Ishikawa (cell line): ENCODE measurements around the gene NEO1.

Experiments used
- CEBPB ChIP-seq: IDR thresholded peaks from 2 replicates; pipeline ENCODE4 v1.6.1; 2012
- CREB1 ChIP-seq: IDR thresholded peaks from 2 replicates; pipeline ENCODE4 v1.6.1; 2012; ENCODE audit warnings: low read depth
- EGR1 ChIP-seq: IDR thresholded peaks from 2 replicates; pipeline ENCODE4 v1.6.1; 2012
- EP300 ChIP-seq: IDR thresholded peaks from 2 replicates; pipeline ENCODE4 v1.6.1; 2012; ENCODE audit warnings: borderline replicate concordance
- FOXM1 ChIP-seq: IDR thresholded peaks from 2 replicates; pipeline ENCODE4 v1.6.1; 2012; ENCODE audit warnings: low read depth, borderline replicate concordance
- NFIC ChIP-seq: IDR thresholded peaks from 2 replicates; pipeline ENCODE4 v1.6.1; 2012
- RAD21 ChIP-seq: IDR thresholded peaks from 2 replicates; pipeline ENCODE4 v1.6.1; 2012; ENCODE audit warnings: low read depth
- TAF1 ChIP-seq: IDR thresholded peaks from 2 replicates; pipeline ENCODE4 v1.6.1; 2012; ENCODE audit warnings: low read depth, mild to moderate bottlenecking
- TCF12 ChIP-seq: IDR thresholded peaks from 2 replicates; pipeline ENCODE4 v1.6.1; 2012; ENCODE audit warnings: low read depth
- TEAD4 ChIP-seq: IDR thresholded peaks from 2 replicates; pipeline ENCODE4 v1.6.1; 2012
- USF1 ChIP-seq: IDR thresholded peaks from 2 replicates; pipeline ENCODE4 v1.6.1; 2012
- YY1 ChIP-seq: IDR thresholded peaks from 2 replicates; pipeline ENCODE4 v1.6.1; 2012; ENCODE audit warnings: low read depth
- ZBTB7A ChIP-seq: IDR thresholded peaks from 2 replicates; pipeline ENCODE4 v1.6.1; 2012; ENCODE audit warnings: low read depth
- TF ChIP-seq, protein P1 (sequence below): IDR thresholded peaks from 2 replicates; pipeline ENCODE4 v1.6.1; 2012; ENCODE audit warnings: low read depth, mild to moderate bottlenecking

Gene NEO1

GRCh38 chr15:73258271-73259108 lies 206.2 kb downstream of the NEO1 start:
- no peak for TF ChIP-seq TCF12
- no peak for TF ChIP-seq RAD21
- no peak for TF ChIP-seq CREB1
- no peak for TF ChIP-seq CEBPB
- no peak for TF ChIP-seq EP300
- TF ChIP-seq NFIC, result no peak
- no peak for TF ChIP-seq ZBTB7A
- TF ChIP-seq YY1, result no peak
- TF ChIP-seq USF1, result no peak
- TF ChIP-seq FOXM1, result no peak
- no peak for TF ChIP-seq TAF1
- TF ChIP-seq, protein P1, sequence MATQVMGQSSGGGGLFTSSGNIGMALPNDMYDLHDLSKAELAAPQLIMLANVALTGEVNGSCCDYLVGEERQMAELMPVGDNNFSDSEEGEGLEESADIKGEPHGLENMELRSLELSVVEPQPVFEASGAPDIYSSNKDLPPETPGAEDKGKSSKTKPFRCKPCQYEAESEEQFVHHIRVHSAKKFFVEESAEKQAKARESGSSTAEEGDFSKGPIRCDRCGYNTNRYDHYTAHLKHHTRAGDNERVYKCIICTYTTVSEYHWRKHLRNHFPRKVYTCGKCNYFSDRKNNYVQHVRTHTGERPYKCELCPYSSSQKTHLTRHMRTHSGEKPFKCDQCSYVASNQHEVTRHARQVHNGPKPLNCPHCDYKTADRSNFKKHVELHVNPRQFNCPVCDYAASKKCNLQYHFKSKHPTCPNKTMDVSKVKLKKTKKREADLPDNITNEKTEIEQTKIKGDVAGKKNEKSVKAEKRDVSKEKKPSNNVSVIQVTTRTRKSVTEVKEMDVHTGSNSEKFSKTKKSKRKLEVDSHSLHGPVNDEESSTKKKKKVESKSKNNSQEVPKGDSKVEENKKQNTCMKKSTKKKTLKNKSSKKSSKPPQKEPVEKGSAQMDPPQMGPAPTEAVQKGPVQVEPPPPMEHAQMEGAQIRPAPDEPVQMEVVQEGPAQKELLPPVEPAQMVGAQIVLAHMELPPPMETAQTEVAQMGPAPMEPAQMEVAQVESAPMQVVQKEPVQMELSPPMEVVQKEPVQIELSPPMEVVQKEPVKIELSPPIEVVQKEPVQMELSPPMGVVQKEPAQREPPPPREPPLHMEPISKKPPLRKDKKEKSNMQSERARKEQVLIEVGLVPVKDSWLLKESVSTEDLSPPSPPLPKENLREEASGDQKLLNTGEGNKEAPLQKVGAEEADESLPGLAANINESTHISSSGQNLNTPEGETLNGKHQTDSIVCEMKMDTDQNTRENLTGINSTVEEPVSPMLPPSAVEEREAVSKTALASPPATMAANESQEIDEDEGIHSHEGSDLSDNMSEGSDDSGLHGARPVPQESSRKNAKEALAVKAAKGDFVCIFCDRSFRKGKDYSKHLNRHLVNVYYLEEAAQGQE, result no peak

GRCh38 chr15:73264881-73265280 lies 212.6 kb downstream of the NEO1 start:
- TF ChIP-seq CREB1 (no peak), CEBPB (no peak), EGR1 (no peak)
- TF ChIP-seq, protein P1, result no peak

DNA sequence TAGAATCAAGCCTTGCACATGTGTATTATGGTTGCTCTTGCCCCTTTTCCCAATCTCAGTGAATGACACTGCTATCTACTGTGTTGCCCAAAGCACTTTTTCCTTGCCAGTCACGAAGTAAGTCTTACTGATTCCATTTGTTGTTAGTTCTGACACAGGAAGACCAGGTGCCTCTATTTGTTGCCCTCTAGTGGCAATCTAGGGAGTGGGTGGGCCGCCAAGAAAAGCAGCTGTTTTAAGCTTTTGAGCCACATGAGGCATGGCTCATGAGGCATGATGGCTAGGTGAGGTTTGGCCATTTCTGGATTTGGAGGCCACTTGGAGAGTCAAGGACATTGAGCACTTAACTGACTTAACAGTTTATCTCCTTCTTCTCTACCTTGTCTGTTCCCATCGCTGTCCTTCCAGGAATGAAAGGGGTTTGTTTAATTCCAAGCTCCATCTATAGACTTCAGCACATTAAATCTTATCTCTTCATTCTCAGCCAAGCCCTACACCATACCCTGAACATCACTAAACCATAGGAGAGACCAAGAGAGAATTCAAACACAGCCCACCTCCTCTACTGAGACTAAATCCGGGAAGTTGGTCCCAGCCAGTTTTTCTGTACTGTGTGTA lies 213.4 kb downstream of the NEO1 start:
- TF ChIP-seq RAD21 (peak; percentile 45), USF1 (no peak)

DNA sequence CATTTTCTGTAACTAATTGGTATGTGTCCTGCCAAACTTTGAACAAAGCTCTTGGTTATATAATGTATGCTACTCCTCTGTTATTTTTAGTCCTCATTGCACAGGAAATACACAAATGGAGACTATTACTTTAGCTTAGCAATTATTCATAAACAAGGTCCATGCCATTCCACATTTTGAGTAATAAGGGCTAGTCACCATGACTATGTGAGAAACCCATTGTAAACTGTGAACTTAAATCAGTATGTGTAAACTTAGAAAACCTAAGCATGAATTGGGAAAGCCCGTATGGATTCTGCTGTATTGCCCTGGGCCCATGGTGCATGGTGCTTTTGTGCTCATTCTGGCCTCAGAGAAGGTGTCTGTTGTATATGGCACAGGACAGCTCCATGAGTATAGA lies 216.2 kb downstream of the NEO1 start:
- no peak for TF ChIP-seq ZBTB7A

DNA sequence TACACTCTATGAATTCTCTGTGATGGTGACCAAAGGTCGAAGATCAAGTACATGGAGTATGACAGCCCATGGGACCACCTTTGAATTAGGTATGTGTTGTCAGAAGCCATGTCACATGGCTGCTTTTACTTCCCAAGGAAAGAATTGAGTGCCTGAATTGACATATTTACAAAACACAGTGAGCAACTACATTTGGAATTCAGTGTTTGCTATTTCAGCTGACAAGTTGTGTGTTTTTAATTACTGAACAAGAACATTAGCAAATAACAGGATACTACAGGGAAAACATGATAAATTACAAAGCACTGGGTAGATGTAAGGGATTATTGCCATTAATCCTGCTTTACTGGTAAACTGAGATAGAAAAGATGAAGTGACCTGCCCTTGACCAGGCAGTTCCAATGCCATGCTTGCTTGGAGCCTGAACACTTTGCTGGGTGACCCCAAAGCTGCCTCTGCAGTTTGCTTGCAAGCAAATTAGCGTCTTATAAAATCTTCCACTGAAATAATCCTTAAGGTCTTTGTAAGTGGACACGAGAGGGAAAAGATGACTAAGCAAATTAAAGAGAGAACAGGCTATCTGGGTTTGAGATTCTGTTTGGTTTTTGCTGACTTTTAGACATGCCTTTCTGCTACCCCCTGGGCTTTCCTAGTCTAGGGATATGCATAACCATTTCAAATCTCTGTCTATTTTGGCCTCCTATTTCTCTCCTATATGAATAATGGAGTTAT lies 218.3 kb downstream of the NEO1 start:
- TF ChIP-seq RAD21, result no peak
- no peak for TF ChIP-seq FOXM1
- TF ChIP-seq YY1, result no peak
- TF ChIP-seq TEAD4, result no peak
- TF ChIP-seq USF1, result no peak
- no peak for TF ChIP-seq ZBTB7A
- TF ChIP-seq TCF12, result no peak
- no peak for TF ChIP-seq CREB1
- TF ChIP-seq CEBPB, result no peak

DNA sequence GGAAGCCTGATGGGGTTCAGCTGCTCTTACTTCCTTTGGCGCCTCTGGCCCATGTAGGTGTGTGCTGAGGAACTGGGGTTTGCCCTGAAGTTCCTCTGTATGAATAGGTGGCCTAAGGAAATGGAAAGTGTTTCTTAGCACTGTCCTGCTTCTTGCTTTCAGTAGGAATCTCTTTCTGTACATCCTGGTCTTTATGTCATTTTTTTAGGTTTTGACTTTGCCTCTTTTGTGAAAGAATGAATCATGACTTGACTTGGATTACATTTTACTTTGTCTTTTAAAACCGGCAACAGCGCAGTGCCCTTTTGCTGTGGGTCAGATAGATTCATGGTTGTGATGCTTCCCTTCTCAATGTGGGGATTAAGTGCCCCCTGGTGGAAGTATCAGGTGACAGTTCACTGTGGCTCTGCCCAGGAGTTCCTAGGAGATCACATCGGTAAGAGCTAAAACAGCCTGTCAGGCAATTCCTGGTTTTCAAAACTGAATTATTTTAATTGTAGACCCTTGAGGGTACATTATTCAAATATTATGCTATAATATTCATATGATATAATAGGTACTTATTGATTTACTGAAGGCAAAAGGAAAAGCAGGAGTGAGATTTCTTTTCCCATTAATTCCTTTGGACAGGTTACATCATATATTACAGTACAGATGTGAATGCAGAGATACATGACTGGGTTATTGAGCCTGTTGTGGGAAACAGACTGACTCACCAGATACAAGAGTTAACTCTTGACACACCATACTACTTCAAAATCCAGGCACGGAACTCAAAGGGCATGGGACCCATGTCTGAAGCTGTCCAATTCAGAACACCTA lies 221.1 kb downstream of the NEO1 start:
- TF ChIP-seq RAD21 (peak; percentile 68), FOXM1 (no peak)
